Measurements from ENCODE around the gene PASK. TPM values are rescaled to one million over a fixed set of nuclear protein-coding genes. Genes with fewer than 3 reads are reported as not detected.

The PASK gene
- total RNA-seq, 1 experiment from 2014 or later: 51.6 TPM

DNA sequence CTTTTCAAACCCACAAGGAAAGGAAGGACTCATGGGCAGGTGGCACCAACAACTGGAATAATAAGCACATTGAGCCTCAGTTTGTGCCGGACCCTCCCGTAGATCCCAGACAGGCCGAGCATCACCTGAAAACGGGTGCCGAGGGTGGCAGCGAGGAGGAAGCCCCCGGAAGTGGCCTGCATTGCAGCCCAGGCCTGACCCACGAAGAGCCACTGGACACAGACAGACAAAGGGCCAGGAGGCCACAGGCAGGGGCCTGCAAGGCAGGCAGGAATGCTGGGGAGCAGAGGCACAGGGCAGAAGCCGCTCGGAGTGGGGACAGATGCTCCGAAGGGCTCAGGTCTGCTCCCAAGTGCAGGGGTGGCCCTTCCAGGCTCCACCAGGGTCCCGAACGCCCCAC lies 78.9 kb downstream of the PASK start:
- Histone ChIP-seq H3K4me3 (ENCODE audit: low read depth in 2 of 2, low read length in 2 of 2) (no peak overlapping the region), H3K27ac (ENCODE audit: low read length) (no peak overlapping the region), H3K4me1 (ENCODE audit: control insufficient read depth, insufficient read depth, low read length) (no peaks in the 10 kb centered on the region), H3K27me3 (ENCODE audit: control insufficient read depth, insufficient read depth, low read length) (no peaks in the 10 kb centered on the region), H3K36me3 (ENCODE audit: control insufficient read depth, insufficient read depth, low read length) (no peaks in the 10 kb centered on the region), H3K9me3 (ENCODE audit: control insufficient read depth, insufficient read depth, low read depth, low read length) (no peaks in the 10 kb centered on the region)
- DNase-seq (ENCODE audit: low read depth, low spot score) (no peak), ATAC-seq (no peak)
- in situ Hi-C loops (cut with HindIII; ENCODE audit: low pct_unique_long_range_greater_than_20kb, low sequenced_read_pairs): no loop called here
- intact Hi-C loops (cut with micrococcal nuclease; ENCODE audit: unreplicated experiment): no loop called here
- TF ChIP-seq TCF7L2 (IDR thresholded peaks at IDR 0.05; ENCODE audit: low read depth, low read length) (no peak), SIN3A (IDR thresholded peaks at IDR 0.05; ENCODE audit: borderline replicate concordance, insufficient read depth, low read depth, low read length) (no peak), POLR2AphosphoS5 (IDR thresholded peaks at IDR 0.05; ENCODE audit: low read depth, low read length) (no peak)
- TF ChIP-seq, protein P1, sequence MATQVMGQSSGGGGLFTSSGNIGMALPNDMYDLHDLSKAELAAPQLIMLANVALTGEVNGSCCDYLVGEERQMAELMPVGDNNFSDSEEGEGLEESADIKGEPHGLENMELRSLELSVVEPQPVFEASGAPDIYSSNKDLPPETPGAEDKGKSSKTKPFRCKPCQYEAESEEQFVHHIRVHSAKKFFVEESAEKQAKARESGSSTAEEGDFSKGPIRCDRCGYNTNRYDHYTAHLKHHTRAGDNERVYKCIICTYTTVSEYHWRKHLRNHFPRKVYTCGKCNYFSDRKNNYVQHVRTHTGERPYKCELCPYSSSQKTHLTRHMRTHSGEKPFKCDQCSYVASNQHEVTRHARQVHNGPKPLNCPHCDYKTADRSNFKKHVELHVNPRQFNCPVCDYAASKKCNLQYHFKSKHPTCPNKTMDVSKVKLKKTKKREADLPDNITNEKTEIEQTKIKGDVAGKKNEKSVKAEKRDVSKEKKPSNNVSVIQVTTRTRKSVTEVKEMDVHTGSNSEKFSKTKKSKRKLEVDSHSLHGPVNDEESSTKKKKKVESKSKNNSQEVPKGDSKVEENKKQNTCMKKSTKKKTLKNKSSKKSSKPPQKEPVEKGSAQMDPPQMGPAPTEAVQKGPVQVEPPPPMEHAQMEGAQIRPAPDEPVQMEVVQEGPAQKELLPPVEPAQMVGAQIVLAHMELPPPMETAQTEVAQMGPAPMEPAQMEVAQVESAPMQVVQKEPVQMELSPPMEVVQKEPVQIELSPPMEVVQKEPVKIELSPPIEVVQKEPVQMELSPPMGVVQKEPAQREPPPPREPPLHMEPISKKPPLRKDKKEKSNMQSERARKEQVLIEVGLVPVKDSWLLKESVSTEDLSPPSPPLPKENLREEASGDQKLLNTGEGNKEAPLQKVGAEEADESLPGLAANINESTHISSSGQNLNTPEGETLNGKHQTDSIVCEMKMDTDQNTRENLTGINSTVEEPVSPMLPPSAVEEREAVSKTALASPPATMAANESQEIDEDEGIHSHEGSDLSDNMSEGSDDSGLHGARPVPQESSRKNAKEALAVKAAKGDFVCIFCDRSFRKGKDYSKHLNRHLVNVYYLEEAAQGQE (IDR thresholded peaks at IDR 0.05; ENCODE audit: insufficient read depth in 1 of 2, low read depth in 2 of 2, low read length in 1 of 2): no peak
- BruUV-seq (replicated peaks): no TSS peak
- ChIA-PET POLR2A (no interaction called here), CTCF (no interaction called here)

DNA sequence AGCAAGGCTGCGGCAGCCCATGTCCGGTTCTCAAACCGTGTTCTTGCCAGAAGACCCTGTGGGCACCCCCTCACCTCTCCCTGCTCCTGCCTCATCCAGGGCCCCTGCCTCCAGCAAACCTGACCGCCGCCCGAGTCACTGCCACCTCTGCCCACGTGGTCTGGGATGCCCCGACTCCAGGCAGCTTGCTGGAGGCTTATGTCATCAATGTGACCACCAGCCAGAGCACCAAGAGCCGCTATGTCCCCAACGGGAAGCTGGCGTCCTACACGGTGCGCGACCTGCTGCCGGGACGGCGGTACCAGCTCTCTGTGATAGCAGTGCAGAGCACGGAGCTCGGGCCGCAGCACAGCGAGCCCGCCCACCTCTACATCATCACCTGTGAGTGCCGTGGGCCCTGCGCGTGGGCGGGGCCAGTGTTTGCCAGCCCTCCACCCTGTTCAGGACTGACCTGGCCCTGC lies 79.4 kb downstream of the PASK start:
- Histone ChIP-seq H3K9me3 (ENCODE audit: control insufficient read depth, insufficient read depth, low read depth, low read length) (no peaks in the 10 kb centered on the region), H3K4me3 (ENCODE audit: low read depth in 2 of 2, low read length in 2 of 2) (no peak overlapping the region), H3K27ac (ENCODE audit: low read length) (no peak overlapping the region), H3K4me1 (ENCODE audit: control insufficient read depth, insufficient read depth, low read length) (no peaks in the 10 kb centered on the region), H3K27me3 (ENCODE audit: control insufficient read depth, insufficient read depth, low read length) (no peaks in the 10 kb centered on the region), H3K36me3 (ENCODE audit: control insufficient read depth, insufficient read depth, low read length) (no peaks in the 10 kb centered on the region)
- ATAC-seq (no peak), DNase-seq (ENCODE audit: low read depth, low spot score) (no peak)
- intact Hi-C loops (cut with micrococcal nuclease; ENCODE audit: unreplicated experiment): no loop called here
- in situ Hi-C loops (cut with HindIII; ENCODE audit: low pct_unique_long_range_greater_than_20kb, low sequenced_read_pairs): no loop called here
- ChIA-PET POLR2A (no interaction called here), CTCF (no interaction called here)
- TF ChIP-seq POLR2AphosphoS5 (IDR thresholded peaks at IDR 0.05; ENCODE audit: low read depth, low read length): no peak
- TF ChIP-seq SIN3A (IDR thresholded peaks at IDR 0.05; ENCODE audit: borderline replicate concordance, insufficient read depth, low read depth, low read length): no peak
- TF ChIP-seq, protein P1 (IDR thresholded peaks at IDR 0.05; ENCODE audit: insufficient read depth in 1 of 2, low read depth in 2 of 2, low read length in 1 of 2): no peak
- TF ChIP-seq, protein P2, sequence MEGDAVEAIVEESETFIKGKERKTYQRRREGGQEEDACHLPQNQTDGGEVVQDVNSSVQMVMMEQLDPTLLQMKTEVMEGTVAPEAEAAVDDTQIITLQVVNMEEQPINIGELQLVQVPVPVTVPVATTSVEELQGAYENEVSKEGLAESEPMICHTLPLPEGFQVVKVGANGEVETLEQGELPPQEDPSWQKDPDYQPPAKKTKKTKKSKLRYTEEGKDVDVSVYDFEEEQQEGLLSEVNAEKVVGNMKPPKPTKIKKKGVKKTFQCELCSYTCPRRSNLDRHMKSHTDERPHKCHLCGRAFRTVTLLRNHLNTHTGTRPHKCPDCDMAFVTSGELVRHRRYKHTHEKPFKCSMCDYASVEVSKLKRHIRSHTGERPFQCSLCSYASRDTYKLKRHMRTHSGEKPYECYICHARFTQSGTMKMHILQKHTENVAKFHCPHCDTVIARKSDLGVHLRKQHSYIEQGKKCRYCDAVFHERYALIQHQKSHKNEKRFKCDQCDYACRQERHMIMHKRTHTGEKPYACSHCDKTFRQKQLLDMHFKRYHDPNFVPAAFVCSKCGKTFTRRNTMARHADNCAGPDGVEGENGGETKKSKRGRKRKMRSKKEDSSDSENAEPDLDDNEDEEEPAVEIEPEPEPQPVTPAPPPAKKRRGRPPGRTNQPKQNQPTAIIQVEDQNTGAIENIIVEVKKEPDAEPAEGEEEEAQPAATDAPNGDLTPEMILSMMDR (IDR thresholded peaks at IDR 0.05): no peak
- no peak for TF ChIP-seq TCF7L2 (IDR thresholded peaks at IDR 0.05; ENCODE audit: low read depth, low read length)
- no TSS peak for BruUV-seq (replicated peaks)
